ENCODE measurements around the gene NXPE2. TPM values are rescaled to one million over a fixed set of nuclear protein-coding genes. Genes with fewer than 3 reads are reported as not detected.
"Not testable (repeated sequence)": the region's sequence is repeated elsewhere in the genome, so short reads cannot be mapped to it uniquely, and the experiment has no call there.

Gene NXPE2
- 0.22 TPM for total RNA-seq
- long read RNA-seq, result 0 reads

GRCh38 chr11:114678125-114679036 is at the start of gene NXPE2:
TSS of gene NXPE2 (plus strand) at chr11:114678527. CDS start at chr11:114678576, 49 bp downstream.
- no peaks in the 10 kb centered on the region for H3K27me3 ChIP-seq (ENCODE audit: low read depth)
- no peak within 1 kb of the TSS for H3K27ac ChIP-seq (replicated peaks)
- H3K4me1 ChIP-seq, result no peaks in the 10 kb centered on the region
- intact Hi-C loops (cut with micrococcal nuclease), result no loop called here
- no peak within 1 kb of the TSS for H3K4me3 ChIP-seq
- H3K36me3 ChIP-seq, result no peaks in the 10 kb centered on the region
- no peak for DNase-seq
- TF ChIP-seq CTCF (IDR thresholded peaks at IDR 0.05; ENCODE audit: borderline replicate concordance), result no peak
- peaks cover 10% of the 10 kb centered on the region for H3K9me3 ChIP-seq (replicated peaks)

GRCh38 chr11:114631445-114631965 is 46.8 kb upstream of the NXPE2 start:
- H3K4me3 ChIP-seq; intact Hi-C loops (cut with micrococcal nuclease); H3K36me3 ChIP-seq; H3K27me3 ChIP-seq (ENCODE audit: low read depth); H3K4me1 ChIP-seq; DNase-seq; H3K27ac ChIP-seq (replicated peaks): not testable (repeated sequence)
- H3K9me3 ChIP-seq (replicated peaks), result peaks cover 12% of the 10 kb centered on the region

GRCh38 chr11:114639440-114639839 is 38.9 kb upstream of the NXPE2 start:
- not testable (repeated sequence) for H3K4me3 ChIP-seq, DNase-seq

GRCh38 chr11:114650661-114651060 is 27.7 kb upstream of the NXPE2 start:
- Histone ChIP-seq H3K9me3 (replicated peaks) (no peaks in the 10 kb centered on the region), H3K4me1 (no peaks in the 10 kb centered on the region), H3K27ac (replicated peaks) (no peak overlapping the region), H3K4me3 (no peak overlapping the region), H3K36me3 (no peaks in the 10 kb centered on the region), H3K27me3 (ENCODE audit: low read depth) (no peaks in the 10 kb centered on the region)
- no peak for DNase-seq
- intact Hi-C loops (cut with micrococcal nuclease), result no loop called here
- no peak for TF ChIP-seq CTCF (IDR thresholded peaks at IDR 0.05; ENCODE audit: borderline replicate concordance)

More at GRCh38 chr11:114639440-114639839, 38.9 kb upstream of the NXPE2 start:
- intact Hi-C loops (cut with micrococcal nuclease); H3K4me1 ChIP-seq; H3K9me3 ChIP-seq (replicated peaks); H3K27me3 ChIP-seq (ENCODE audit: low read depth); H3K27ac ChIP-seq (replicated peaks); H3K36me3 ChIP-seq: not testable (repeated sequence)

- Histone ChIP-seq H3K4me3 (no peak overlapping the region), H3K27ac (replicated peaks) (no peak overlapping the region), H3K9me3 (replicated peaks) (no peaks in the 10 kb centered on the region), H3K36me3 (no peaks in the 10 kb centered on the region), H3K27me3 (ENCODE audit: low read depth) (no peaks in the 10 kb centered on the region), H3K4me1 (no peaks in the 10 kb centered on the region)
- DNase-seq, result no peak
- no peak for TF ChIP-seq CTCF (IDR thresholded peaks at IDR 0.05; ENCODE audit: borderline replicate concordance)
- intact Hi-C loops (cut with micrococcal nuclease), result no loop called here
These were observed 27.1 kb upstream of the NXPE2 start for GRCh38 chr11:114651145-114651718.

- H3K27me3 ChIP-seq (ENCODE audit: low read depth), result no peaks in the 10 kb centered on the region
- no peak for DNase-seq
- H3K27ac ChIP-seq (replicated peaks), result no peak overlapping the region
- H3K36me3 ChIP-seq, result no peaks in the 10 kb centered on the region
- intact Hi-C loops (cut with micrococcal nuclease), result no loop called here
- H3K4me1 ChIP-seq, result no peaks in the 10 kb centered on the region
- no peaks in the 10 kb centered on the region for H3K9me3 ChIP-seq (replicated peaks)
- no peak overlapping the region for H3K4me3 ChIP-seq
- no peak for TF ChIP-seq CTCF (IDR thresholded peaks at IDR 0.05; ENCODE audit: borderline replicate concordance)
These were observed 25.2 kb upstream of the NXPE2 start for GRCh38 chr11:114653148-114653547.

All from left ventricle myocardium inferior (tissue), 1 donor.